CD14-positive monocyte (primary cell): ENCODE results near the gene TPCN1. TPM values are rescaled to one million over a fixed set of nuclear protein-coding genes. Genes with fewer than 3 reads are reported as not detected.

Experiments
- DNase-seq, 3 donors: peaks; one replicate each; pipeline ENCODE4 v3.0.0-alpha.2; 2011 to 2022
- H2AFZ ChIP-seq: 2 replicates; pipeline ENCODE4 v1.6.0; 2012; ENCODE audit warnings: mild to moderate bottlenecking, low read depth, low read length, inconsistent platforms; ENCODE audit not compliant: insufficient read depth, poor library complexity, severe bottlenecking
- H3K27ac ChIP-seq, 2 donors: 1 replicate in 1 of 2; 2 replicates in 1 of 2; pipeline ENCODE4 v1.5.1; 2012 to 2013; ENCODE audit warnings: low read length in 2 of 2, control low read depth in 1 of 2, inconsistent platforms in 1 of 2, low read depth in 1 of 2, mild to moderate bottlenecking in 1 of 2
- H3K27me3 ChIP-seq, 2 donors: one replicate each; pipeline versions ENCODE4 v1.6.0 to v1.6.1; 2011 to 2013; ENCODE audit warnings: low read length in 2 of 2; ENCODE audit not compliant: control insufficient read depth in 2 of 2, insufficient read depth in 2 of 2
- H3K36me3 ChIP-seq, 2 donors: replicated peaks in 1 of 2; 1 replicate in 1 of 2; 2 replicates in 1 of 2; pipeline versions ENCODE4 v1.5.1 to v1.6.1; 2012 to 2013; ENCODE audit warnings: low read length in 2 of 2, control low read depth in 1 of 2, inconsistent platforms in 1 of 2, mild to moderate bottlenecking in 1 of 2; ENCODE audit not compliant: insufficient read depth in 2 of 2, control insufficient read depth in 1 of 2
- H3K4me1 ChIP-seq, 2 donors: 1 replicate in 1 of 2; 2 replicates in 1 of 2; pipeline versions ENCODE4 v1.5.1 to v1.6.1; 2012 to 2013; ENCODE audit warnings: low read length in 2 of 2, control low read depth in 1 of 2, inconsistent platforms in 1 of 2, mild to moderate bottlenecking in 1 of 2, moderate library complexity in 1 of 2; ENCODE audit not compliant: insufficient read depth in 2 of 2, control insufficient read depth in 1 of 2
- H3K4me2 ChIP-seq: replicated peaks from 2 replicates; pipeline ENCODE3; 2012; ENCODE audit warnings: low read length, moderate library complexity, mild to moderate bottlenecking; ENCODE audit not compliant: poor library complexity, severe bottlenecking; ENCODE audit errors: extremely low read depth
- H3K4me3 ChIP-seq, 3 experiments: fragments of 200-600 bp in 1 of 3; sonication (generic) in 1 of 3; replicated peaks in 1 of 3; 1 replicate in 2 of 3; 2 replicates in 1 of 3; pipeline ENCODE4 v1.5.1; 2011 to 2013; ENCODE audit warnings: low read length in 3 of 3, mild to moderate bottlenecking in 3 of 3, control low read depth in 2 of 3, low read depth in 2 of 3, inconsistent platforms in 1 of 3, moderate library complexity in 1 of 3
- H3K79me2 ChIP-seq: 2 replicates; pipeline ENCODE4 v1.6.0; 2012; ENCODE audit warnings: mild to moderate bottlenecking, control low read depth, inconsistent platforms, low read length, moderate library complexity; ENCODE audit not compliant: insufficient read depth
- H3K9ac ChIP-seq: 2 replicates; pipeline ENCODE4 v1.6.0; 2017; ENCODE audit warnings: low read length, mild to moderate bottlenecking; ENCODE audit not compliant: insufficient read depth, poor library complexity, severe bottlenecking
- H3K9me3 ChIP-seq, 2 donors: replicated peaks in 1 of 2; 1 replicate in 1 of 2; 2 replicates in 1 of 2; pipeline versions ENCODE4 v1.5.1 to v1.6.1; 2012 to 2013; ENCODE audit warnings: low read length in 2 of 2, control low read depth in 1 of 2; ENCODE audit not compliant: control insufficient read depth in 1 of 2, insufficient read depth in 1 of 2
- H4K20me1 ChIP-seq: 2 replicates; pipeline ENCODE4 v1.6.0; 2012; ENCODE audit warnings: mild to moderate bottlenecking, low read length, control low read depth, moderate library complexity; ENCODE audit not compliant: insufficient read depth
- H3K27ac Mint-ChIP-seq, 7 donors: one replicate each; pipeline ENCODE4 v1.8.0; 2020; ENCODE audit warnings: mild to moderate bottlenecking in 7 of 7, mixed read lengths in 7 of 7, moderate library complexity in 6 of 7, inconsistent platforms in 2 of 7
- H3K27me3 Mint-ChIP-seq, 3 donors: one replicate each; pipeline ENCODE4 v1.8.0; 2021 to 2022; ENCODE audit warnings: low read depth in 3 of 3, mild to moderate bottlenecking in 3 of 3, mixed read lengths in 3 of 3, moderate library complexity in 3 of 3, inconsistent platforms in 1 of 3
- H3K36me3 Mint-ChIP-seq, 2 donors: one replicate each; pipeline ENCODE4 v1.8.0; 2020; ENCODE audit warnings: mixed read lengths in 2 of 2, inconsistent platforms in 1 of 2, mild to moderate bottlenecking in 1 of 2
- H3K4me1 Mint-ChIP-seq: one replicate; pipeline ENCODE4 v1.8.0; 2020; ENCODE audit warnings: mild to moderate bottlenecking, mixed read lengths
- H3K4me3 Mint-ChIP-seq, 2 donors: one replicate each; pipeline ENCODE4 v1.8.0; 2020; ENCODE audit warnings: mild to moderate bottlenecking in 2 of 2, mixed read lengths in 2 of 2, moderate library complexity in 1 of 2
- H3K9me3 Mint-ChIP-seq, 7 donors: one replicate each; pipeline ENCODE4 v1.8.0; 2020 to 2022; ENCODE audit warnings: mixed read lengths in 7 of 7, mild to moderate bottlenecking in 6 of 7, moderate library complexity in 6 of 7, inconsistent platforms in 2 of 7
- CTCF ChIP-seq: fragments of 200-600 bp; IDR thresholded peaks from one replicate; pipeline ENCODE4 v1.8.0; 2022; ENCODE audit warnings: antibody characterized with exemption, mild to moderate bottlenecking
- WGBS: methylation state at CpG from one replicate; pipeline ENCODE4 v1.1.5; 2013; ENCODE audit warnings: missing lambda C conversion rate; ENCODE audit not compliant: insufficient coverage; 5-methylcytosine and 5-hydroxymethylcytosine counted together
- intact Hi-C, 2 donors: fragments of 100-400 bp; cut with micrococcal nuclease; formaldehyde crosslinking; loops; one replicate each; pipeline versions ENCODE4 v1.15.0 to v1.15.1; 2023
- polyA plus RNA-seq, 3 donors: library from polyadenylated mRNA; depleted of rRNA in 1 of 3; unstranded in 2 of 3; stranded (reverse) in 1 of 3; fragments of 300-500 nt in 2 of 3; fragments of >200 nt in 1 of 3; fragmentation: Illumina TruSeq in 2 of 3; gene quantifications; 1 replicate in 2 of 3; 2 replicates in 1 of 3; pipeline ENCODE4 v1.2.3, GENCODE V29; 2012 to 2021

The TPCN1 gene
- polyA plus RNA-seq, 3 donors = 20.4 to 110 (median 34.9) TPM

GRCh38 chr12:113186033-113186365, 35.3 kb upstream of the TPCN1 start:
- Mint-ChIP-seq H3K27me3 (peaks cover 0 to 3% (median 0%) of the 10 kb centered on the region in 3 donors), H3K4me1 (peaks cover 30% of the 10 kb centered on the region), H3K27ac (peak overlapping the region; percentile 50 to 91 (median 84)), H3K9me3 (peaks cover 0 to 2% (median 0%) of the 10 kb centered on the region in 7 donors), H3K4me3 (peak overlapping the region; percentile 90 to 96), H3K36me3 (peaks cover 23 to 45% of the 10 kb centered on the region in 2 donors)
- no peak for TF ChIP-seq CTCF
- Histone ChIP-seq H2AFZ (peak overlapping the region; percentile 99), H3K79me2 (peaks cover 64% of the 10 kb centered on the region), H3K4me1 (peaks cover 18 to 34% of the 10 kb centered on the region in 2 donors), H3K9ac (peak overlapping the region; percentile 99), H3K4me3 (peak overlapping the region; percentile 77 to 94 (median 83)), H3K36me3 (peaks cover 11 to 26% of the 10 kb centered on the region in 2 donors), H3K27me3 (no peaks in the 10 kb centered on the region), H4K20me1 (peaks cover 23% of the 10 kb centered on the region), H3K4me2 (peak overlapping the region; percentile 94), H3K27ac (peak overlapping the region in 1 of 2 donors; percentile 98), H3K9me3 (no peaks in the 10 kb centered on the region)
- intact Hi-C loops = loop anchor here in 1 of 2 donors (10.0 kb wide), 1 partner anchor 281 kb away; the partner anchor contains the start of gene OAS1
- WGBS = 7% methylated on average over 6 of the region's 11 CpGs
- DNase-seq = no peak

GRCh38 chr12:113186666-113187325, 34.5 kb upstream of the TPCN1 start:
- no peaks in the 10 kb centered on the region for H3K9me3 ChIP-seq
- peaks cover 0 to 1% (median 0%) of the 10 kb centered on the region in 3 donors for H3K27me3 Mint-ChIP-seq
- H3K9me3 Mint-ChIP-seq = peaks cover 0 to 2% (median 0%) of the 10 kb centered on the region in 7 donors
- 92% methylated on average over 9 of the region's 16 CpGs for WGBS
- no peaks in the 10 kb centered on the region for H3K27me3 ChIP-seq
- H3K4me2 ChIP-seq = peak overlapping the region; percentile 94
- no peak overlapping the region for H3K9ac ChIP-seq
- peaks cover 18 to 34% of the 10 kb centered on the region in 2 donors for H3K4me1 ChIP-seq
- H3K79me2 ChIP-seq = peaks cover 58% of the 10 kb centered on the region
- H2AFZ ChIP-seq = no peak overlapping the region
- H4K20me1 ChIP-seq = peaks cover 15% of the 10 kb centered on the region
- peak overlapping the region in 1 of 2 donors; percentile 96 for H3K4me3 Mint-ChIP-seq
- H3K27ac Mint-ChIP-seq = peak overlapping the region in 4 of 7 donors; percentile 47 to 89 (median 72)
- H3K36me3 Mint-ChIP-seq = peaks cover 26 to 51% of the 10 kb centered on the region in 2 donors
- H3K36me3 ChIP-seq = peaks cover 17 to 32% of the 10 kb centered on the region in 2 donors
- no peak for TF ChIP-seq CTCF
- DNase-seq = no peak
- peak overlapping the region in 1 of 3 experiments; percentile 94 for H3K4me3 ChIP-seq
- H3K4me1 Mint-ChIP-seq = peaks cover 30% of the 10 kb centered on the region
- intact Hi-C loops = loop anchor here in 1 of 2 donors (10.0 kb wide), 1 partner anchor 282 kb away; the partner anchor contains the start of gene OAS1
- no peak overlapping the region for H3K27ac ChIP-seq
